Duodenal mucosa (tissue), 2 donors: Measurements from ENCODE around the gene ELOF1.

Source experiments
- H3K27ac ChIP-seq: one replicate; pipeline ENCODE4 v1.7.0; 2013; ENCODE audit warnings: low read depth, low read length
- H3K27me3 ChIP-seq, 2 donors: one replicate each; pipeline ENCODE4 v1.7.0; 2013; ENCODE audit warnings: low read length in 2 of 2, control low read depth in 1 of 2; ENCODE audit not compliant: insufficient read depth in 2 of 2, control insufficient read depth in 1 of 2
- H3K36me3 ChIP-seq, 2 donors: one replicate each; pipeline ENCODE4 v1.7.0; 2013; ENCODE audit warnings: low read length in 2 of 2, control low read depth in 1 of 2; ENCODE audit not compliant: insufficient read depth in 2 of 2, control insufficient read depth in 1 of 2
- H3K4me1 ChIP-seq, 2 donors: one replicate each; pipeline ENCODE4 v1.7.0; 2013; ENCODE audit warnings: low read length in 2 of 2, control low read depth in 1 of 2; ENCODE audit not compliant: insufficient read depth in 2 of 2, control insufficient read depth in 1 of 2
- H3K4me3 ChIP-seq, 2 donors: one replicate each; pipeline ENCODE4 v1.7.0; 2013; ENCODE audit warnings: low read length in 2 of 2, low read depth in 1 of 2
- H3K9ac ChIP-seq, 2 donors: one replicate each; pipeline ENCODE4 v1.7.0; 2013; ENCODE audit warnings: low read length in 2 of 2, low read depth in 1 of 2
- H3K9me3 ChIP-seq, 2 donors: one replicate each; pipeline ENCODE4 v1.7.0; 2013; ENCODE audit warnings: low read length in 2 of 2, control low read depth in 1 of 2; ENCODE audit not compliant: control insufficient read depth in 1 of 2

ELOF1 gene

GRCh38 chr19:11552666-11553372, 6.2 kb downstream of the ELOF1 start:
- Histone ChIP-seq H3K36me3 (peaks cover 18 to 37% of the 10 kb centered on the region in 2 donors), H3K9me3 (no peaks in the 10 kb centered on the region)

GRCh38 chr19:11551603-11552235, 7.3 kb downstream of the ELOF1 start:
- Histone ChIP-seq H3K27ac (no peak overlapping the region), H3K27me3 (no peaks in the 10 kb centered on the region), H3K4me3 (no peak overlapping the region), H3K9me3 (no peaks in the 10 kb centered on the region), H3K36me3 (peaks cover 18 to 37% of the 10 kb centered on the region in 2 donors), H3K4me1 (peaks cover 0 to 5% of the 10 kb centered on the region in 2 donors), H3K9ac (no peak overlapping the region)

More at GRCh38 chr19:11552666-11553372, 6.2 kb downstream of the ELOF1 start:
- Histone ChIP-seq H3K27me3 (no peaks in the 10 kb centered on the region), H3K9ac (no peak overlapping the region), H3K27ac (no peak overlapping the region), H3K4me1 (peaks cover 2 to 14% of the 10 kb centered on the region in 2 donors), H3K4me3 (no peak overlapping the region)

GRCh38 chr19:11550265-11550664, 8.8 kb downstream of the ELOF1 start:
- H3K36me3 ChIP-seq, result peaks cover 10 to 29% of the 10 kb centered on the region in 2 donors
- peaks cover 0 to 3% of the 10 kb centered on the region in 2 donors for H3K4me1 ChIP-seq

DNA sequence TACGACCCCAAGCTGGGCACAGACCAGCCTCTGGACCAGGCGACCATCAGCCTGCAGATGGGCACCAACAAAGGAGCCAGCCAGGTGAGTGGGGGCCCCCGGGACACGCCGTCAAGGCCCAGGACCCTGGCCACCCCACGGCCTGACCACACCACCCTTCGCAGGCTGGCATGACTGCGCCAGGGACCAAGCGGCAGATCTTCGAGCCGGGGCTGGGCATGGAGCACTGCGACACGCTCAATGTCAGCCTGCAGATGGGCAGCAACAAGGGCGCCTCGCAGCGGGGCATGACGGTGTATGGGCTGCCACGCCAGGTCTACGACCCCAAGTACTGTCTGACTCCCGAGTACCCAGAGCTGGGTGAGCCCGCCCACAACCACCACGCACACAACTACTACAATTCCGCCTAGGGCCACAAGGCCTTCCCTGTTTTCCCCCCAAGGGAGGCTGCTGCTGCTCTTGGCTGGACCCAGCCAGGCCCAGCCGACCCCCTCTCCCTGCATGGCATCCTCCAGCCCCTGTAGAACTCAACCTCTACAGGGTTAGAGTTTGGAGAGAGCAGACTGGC, 9.6 kb downstream of the ELOF1 start:
- no peak overlapping the region for H3K9ac ChIP-seq
- H3K36me3 ChIP-seq, result peaks cover 9 to 24% of the 10 kb centered on the region in 2 donors
- H3K4me3 ChIP-seq, result no peak overlapping the region
- no peaks in the 10 kb centered on the region for H3K9me3 ChIP-seq
- no peaks in the 10 kb centered on the region for H3K27me3 ChIP-seq
- H3K4me1 ChIP-seq, result peaks cover 0 to 3% of the 10 kb centered on the region in 2 donors
- no peak overlapping the region for H3K27ac ChIP-seq

More at GRCh38 chr19:11550265-11550664, 8.8 kb downstream of the ELOF1 start:
- H3K4me3 ChIP-seq, result no peak overlapping the region
- H3K9me3 ChIP-seq, result no peaks in the 10 kb centered on the region
- no peak overlapping the region for H3K27ac ChIP-seq
- no peak overlapping the region for H3K9ac ChIP-seq
- H3K27me3 ChIP-seq, result no peaks in the 10 kb centered on the region

DNA sequence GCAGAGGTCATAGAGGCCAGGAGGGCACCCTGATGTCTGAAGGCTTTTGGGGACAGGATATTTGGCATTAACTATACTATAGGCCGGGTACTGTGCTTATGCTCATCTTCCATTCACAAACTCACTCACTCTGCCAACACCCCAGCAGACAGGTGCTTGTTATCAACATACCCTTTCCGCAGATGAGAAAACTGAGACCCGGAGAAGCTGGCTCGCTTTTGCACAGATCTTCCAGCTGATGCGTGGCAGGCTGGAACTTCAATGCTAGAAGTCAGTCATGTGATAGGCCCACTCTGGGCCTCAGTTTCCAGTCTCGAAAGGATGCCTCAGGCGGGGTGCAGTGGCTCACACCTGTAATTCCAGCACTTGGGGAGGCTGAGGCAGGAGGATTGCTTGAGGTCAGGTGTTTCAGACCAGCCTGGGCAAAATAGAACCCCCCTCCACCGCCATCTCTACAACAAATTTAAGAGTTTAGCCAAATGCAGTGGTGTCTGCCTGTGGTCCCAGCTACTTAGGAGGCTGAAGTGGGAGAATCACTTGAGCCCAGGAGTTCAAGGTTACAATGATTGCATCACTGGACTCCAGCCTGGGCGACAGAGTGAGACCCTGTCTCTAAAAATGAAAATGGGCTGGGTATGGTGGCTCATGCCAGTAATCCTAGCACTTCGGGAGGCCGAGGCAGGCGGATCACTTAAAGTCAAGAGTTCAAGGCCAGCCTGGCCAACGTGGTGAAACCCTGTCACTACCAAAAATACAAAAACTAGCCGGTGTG, 10.9 kb downstream of the ELOF1 start:
- Histone ChIP-seq H3K9me3 (no peaks in the 10 kb centered on the region), H3K4me3 (no peak overlapping the region), H3K36me3 (peaks cover 0 to 11% of the 10 kb centered on the region in 2 donors), H3K27ac (no peak overlapping the region), H3K4me1 (no peaks in the 10 kb centered on the region), H3K9ac (no peak overlapping the region), H3K27me3 (no peaks in the 10 kb centered on the region)

GRCh38 chr19:11541238-11541637, 17.8 kb downstream of the ELOF1 start:
- no peaks in the 10 kb centered on the region for H3K36me3 ChIP-seq
- H3K27me3 ChIP-seq, result peaks cover 5 to 21% of the 10 kb centered on the region in 2 donors
- H3K4me1 ChIP-seq, result peaks cover 0 to 1% of the 10 kb centered on the region in 2 donors
- H3K27ac ChIP-seq, result no peak overlapping the region
- H3K4me3 ChIP-seq, result no peak overlapping the region
- H3K9me3 ChIP-seq, result no peaks in the 10 kb centered on the region
- no peak overlapping the region for H3K9ac ChIP-seq

DNA sequence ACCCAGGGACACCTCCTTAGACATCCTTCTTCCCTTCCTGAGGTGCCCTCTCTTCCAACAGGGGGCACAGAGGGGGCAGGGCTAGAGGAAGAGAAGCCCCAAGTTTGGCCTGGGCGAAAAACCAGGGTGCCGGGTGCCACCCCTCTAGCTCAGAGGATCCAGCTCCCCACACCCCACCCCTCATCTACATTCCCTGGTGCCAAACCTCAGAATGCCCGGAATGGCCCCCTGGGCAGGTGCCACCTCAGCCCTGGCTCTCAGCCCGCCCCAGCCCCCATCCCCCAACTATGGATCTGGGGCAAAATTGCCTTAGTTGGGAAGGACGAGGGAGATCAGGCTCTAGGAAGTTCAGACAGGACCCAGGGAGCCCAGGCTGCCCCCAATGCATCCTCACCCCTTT, 18.4 kb downstream of the ELOF1 start:
- Histone ChIP-seq H3K4me3 (no peak overlapping the region), H3K9me3 (no peaks in the 10 kb centered on the region), H3K27ac (no peak overlapping the region), H3K9ac (peak overlapping the region in 1 of 2 donors; percentile 10), H3K4me1 (peaks cover 0 to 5% of the 10 kb centered on the region in 2 donors), H3K36me3 (no peaks in the 10 kb centered on the region), H3K27me3 (peaks cover 5 to 21% of the 10 kb centered on the region in 2 donors)

DNA sequence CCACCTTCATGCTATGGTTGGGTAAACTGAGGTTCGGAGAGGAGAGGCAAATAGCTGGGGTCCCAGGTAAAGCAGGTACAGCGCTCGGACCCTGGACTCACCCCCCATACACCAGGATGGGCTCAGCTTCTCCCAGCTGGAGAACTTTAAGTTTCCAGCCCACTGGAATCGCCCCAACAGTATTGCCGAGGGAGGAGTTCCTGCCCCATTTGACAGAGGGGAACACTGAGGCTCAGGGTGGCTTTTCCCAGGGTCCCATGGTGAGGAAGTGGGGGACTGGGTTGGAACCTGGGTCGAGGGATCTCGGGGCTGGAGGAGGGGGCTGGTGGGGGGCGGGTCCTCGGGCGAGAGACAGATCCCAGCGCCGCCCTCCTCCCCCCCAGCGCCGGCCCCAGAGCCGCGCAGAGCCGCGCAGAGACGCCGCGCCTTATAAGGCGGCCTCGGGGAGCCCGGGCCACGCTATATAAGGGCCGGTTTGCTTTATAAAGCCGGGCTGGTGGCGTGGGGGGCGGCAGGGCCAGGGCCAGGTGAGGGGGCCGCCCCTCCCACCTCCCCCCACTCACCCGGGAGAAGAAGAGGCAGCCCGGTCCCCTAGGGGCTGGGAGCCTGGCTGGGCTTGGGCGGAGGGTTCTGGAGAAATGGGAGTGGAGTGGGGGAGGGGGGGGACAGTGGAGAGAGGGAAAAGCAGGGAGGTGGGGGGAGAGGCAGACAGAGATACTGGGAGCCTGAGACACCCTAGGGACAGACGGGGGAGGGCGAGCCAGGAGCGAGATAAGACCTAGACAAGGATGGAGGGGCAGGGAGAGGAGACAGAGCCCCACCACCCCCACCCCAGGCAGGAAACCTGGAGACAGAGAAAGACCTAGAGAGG, 19.3 kb downstream of the ELOF1 start:
- peak overlapping the region; percentile 38 to 68 for H3K9ac ChIP-seq
- H3K4me3 ChIP-seq, result peak overlapping the region; percentile 21 to 47
- H3K27me3 ChIP-seq, result peaks cover 5 to 21% of the 10 kb centered on the region in 2 donors
- peak overlapping the region; percentile 70 for H3K27ac ChIP-seq
- peaks cover 0 to 9% of the 10 kb centered on the region in 2 donors for H3K4me1 ChIP-seq
- no peaks in the 10 kb centered on the region for H3K36me3 ChIP-seq
- no peaks in the 10 kb centered on the region for H3K9me3 ChIP-seq

GRCh38 chr19:11538232-11539036, 20.6 kb downstream of the ELOF1 start, which contains the start of gene CNN1:
CNN1 (plus strand) TSS chr19:11538851; CDS start chr19:11538928, 77 bp downstream.
- Histone ChIP-seq H3K4me1 (peaks cover 0 to 9% of the 10 kb centered on the region in 2 donors), H3K27ac (peak within 1 kb of the TSS; percentile 70), H3K9ac (peak within 1 kb of the TSS; percentile 38 to 68)

More at GRCh38 chr19:11538232-11539036, 20.6 kb downstream of the ELOF1 start, which contains the start of gene CNN1:
- Histone ChIP-seq H3K9me3 (no peaks in the 10 kb centered on the region), H3K36me3 (no peaks in the 10 kb centered on the region), H3K27me3 (peaks cover 5 to 21% of the 10 kb centered on the region in 2 donors), H3K4me3 (peak within 1 kb of the TSS; percentile 21 to 47)
